Activated CD4-positive, alpha-beta T cell treated with anti-CD3 and anti-CD28 coated beads for 36 hours (primary cell): ENCODE data around the gene SVEP1. TPM values are rescaled to one million over a fixed set of nuclear protein-coding genes. Genes with fewer than 3 reads are reported as not detected.
"Not testable (repeated sequence)": the region's sequence is repeated elsewhere in the genome, so short reads cannot be mapped to it uniquely, and the experiment has no call there.

Source experiments
- ATAC-seq: fragments of 200-7000 bp; cut with Tn5 transposase; one replicate; pipeline ENCODE4 v1.10.0; 2021; ENCODE audit warnings: mild to moderate bottlenecking, moderate library complexity
- CTCF ChIA-PET: fragments of 350-600 bp; sonication (Branson Sonifier 250); formaldehyde crosslinking; loops from one replicate; lab custom pipeline; 2021; ENCODE audit warnings: antibody characterized with exemption; lab: Charles Lee
- POLR2A ChIA-PET: fragments of 350-600 bp; sonication (Branson Sonifier 250); formaldehyde crosslinking; loops from one replicate; lab custom pipeline; 2021; ENCODE audit warnings: antibody characterized with exemption, inconsistent platforms; lab: Charles Lee
- DNase-seq: peaks from one replicate; pipeline ENCODE4 v3.0.0-alpha.2; 2020
- H3K27ac Mint-ChIP-seq: one replicate; pipeline ENCODE4 v1.8.0; 2021; ENCODE audit warnings: mixed read lengths
- H3K27me3 Mint-ChIP-seq: one replicate; pipeline ENCODE4 v1.8.0; 2021; ENCODE audit warnings: mixed read lengths
- H3K36me3 Mint-ChIP-seq: one replicate; pipeline ENCODE4 v1.8.0; 2021; ENCODE audit warnings: low read depth, mixed read lengths
- H3K4me1 Mint-ChIP-seq: one replicate; pipeline ENCODE4 v1.8.0; 2021; ENCODE audit warnings: mixed read lengths
- H3K4me3 Mint-ChIP-seq: one replicate; pipeline ENCODE4 v1.8.0; 2021; ENCODE audit warnings: mild to moderate bottlenecking, moderate library complexity, mixed read lengths
- H3K9me3 Mint-ChIP-seq: one replicate; pipeline ENCODE4 v1.8.0; 2021; ENCODE audit warnings: low read depth, mixed read lengths
- intact Hi-C, 2 experiments: fragments of 100-400 bp; cut with DNase I in 1 of 2; cut with micrococcal nuclease in 1 of 2; formaldehyde crosslinking; loops; one replicate each; pipeline versions ENCODE4 v1.14.2 to v1.15.1; 2022 to 2024; cut with DNase I, micrococcal nuclease
- total RNA-seq, 2 experiments: library from RNA; stranded (reverse); gene quantifications; one replicate each; pipeline ENCODE4 v1.2.3, GENCODE V29; 2021

SVEP1 gene
- total RNA-seq, 2 experiments from 2014 or later, result not detected

DNA sequence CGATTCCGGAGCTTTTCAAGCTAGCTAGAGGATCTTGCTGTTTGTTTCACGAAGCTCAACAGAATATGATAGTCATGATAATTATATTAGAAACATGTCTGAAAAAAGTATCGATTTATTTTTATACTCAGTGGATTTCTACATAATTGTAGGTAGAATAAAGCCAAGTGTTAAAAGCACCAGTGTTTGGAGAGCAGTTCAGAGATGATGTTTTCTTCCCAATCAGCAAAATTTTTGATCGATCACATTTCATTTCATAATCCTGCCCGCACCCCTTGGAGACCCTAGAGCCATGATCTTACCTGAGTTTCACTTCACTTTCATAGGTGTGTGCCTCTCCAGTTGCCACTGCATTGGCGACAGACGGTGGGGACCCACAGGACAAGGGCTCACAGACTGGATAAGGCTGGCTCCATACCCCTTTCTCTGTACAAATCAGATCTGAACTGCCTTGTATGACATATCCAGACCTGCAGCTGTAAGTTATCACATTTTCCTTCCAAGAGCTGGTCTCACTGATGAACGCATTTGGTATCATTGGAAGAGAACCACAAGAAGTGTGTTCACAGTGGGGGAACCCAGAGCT is 173.6 kb downstream of the SVEP1 start:
- no peak for DNase-seq
- intact Hi-C loops, result no loop called here
- Mint-ChIP-seq H3K9me3 (no peaks in the 10 kb centered on the region), H3K36me3 (no peaks in the 10 kb centered on the region), H3K4me1 (no peaks in the 10 kb centered on the region), H3K27ac (no peak overlapping the region), H3K27me3 (peaks cover under 1% of the 10 kb centered on the region), H3K4me3 (no peak overlapping the region)
- no peak for ATAC-seq
- POLR2A ChIA-PET, result no interaction called here
- CTCF ChIA-PET, result no interaction called here

DNA sequence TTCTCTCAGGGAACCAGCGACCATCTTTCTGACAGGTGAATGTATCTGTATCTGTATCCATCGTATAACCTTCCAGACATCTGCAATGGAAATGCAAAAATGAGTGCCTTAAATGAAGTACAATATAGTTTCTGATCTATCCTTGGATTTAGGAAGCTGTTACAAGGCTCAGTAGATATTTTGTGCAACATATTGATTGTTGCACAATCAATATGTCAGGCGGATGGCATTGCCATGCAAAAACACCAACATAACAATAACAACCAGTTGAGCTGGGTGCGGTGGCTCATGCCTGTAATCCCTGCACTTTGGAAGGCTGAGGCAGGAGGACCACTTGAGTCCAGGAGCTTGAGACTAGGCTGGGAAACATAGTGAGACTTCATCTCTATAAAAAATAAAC is 175.1 kb downstream of the SVEP1 start:
- CTCF ChIA-PET, result interaction anchor here (0.7 to 1.1 kb wide), 2 partner anchors 10 to 36 kb away, joined by 3 read pairs; no protein-coding TSS in a partner anchor
- Mint-ChIP-seq H3K9me3 (no peaks in the 10 kb centered on the region), H3K36me3 (no peaks in the 10 kb centered on the region), H3K27ac (no peak overlapping the region), H3K4me3 (no peak overlapping the region), H3K27me3 (no peaks in the 10 kb centered on the region), H3K4me1 (no peaks in the 10 kb centered on the region)
- DNase-seq (no peak), ATAC-seq (no peak)
- POLR2A ChIA-PET, result no interaction called here
- intact Hi-C loops, result no loop called here

DNA sequence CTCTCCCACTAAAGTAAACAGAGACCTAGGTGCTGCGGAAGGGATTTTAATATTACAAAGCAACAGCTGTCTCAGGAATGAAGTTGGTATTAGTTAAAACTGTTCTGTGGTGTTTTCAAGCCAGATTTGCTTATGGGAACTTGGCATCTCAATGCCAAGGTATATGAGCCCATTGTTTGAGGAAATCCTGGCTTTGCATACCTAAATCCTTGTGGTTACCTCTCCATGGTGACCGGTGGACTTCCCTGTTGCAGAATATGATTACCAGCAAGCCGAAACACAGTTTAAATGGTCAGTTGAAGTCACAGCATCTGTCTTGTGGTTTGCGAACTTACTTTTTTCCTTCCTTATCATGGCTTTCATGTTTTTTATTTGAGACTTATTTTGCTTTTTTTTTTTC is 179.6 kb downstream of the SVEP1 start:
- no peaks in the 10 kb centered on the region for H3K4me1 Mint-ChIP-seq
- no peak for ATAC-seq
- no peak for DNase-seq
- intact Hi-C loops, result no loop called here
- no peaks in the 10 kb centered on the region for H3K36me3 Mint-ChIP-seq
- no peak overlapping the region for H3K27ac Mint-ChIP-seq
- no peak overlapping the region for H3K4me3 Mint-ChIP-seq
- no peaks in the 10 kb centered on the region for H3K9me3 Mint-ChIP-seq
- CTCF ChIA-PET, result interaction anchor here (0.7 kb wide), 1 partner anchor 304 kb away, joined by 3 read pairs; no protein-coding TSS in a partner anchor
- POLR2A ChIA-PET, result no interaction called here
- no peaks in the 10 kb centered on the region for H3K27me3 Mint-ChIP-seq

DNA sequence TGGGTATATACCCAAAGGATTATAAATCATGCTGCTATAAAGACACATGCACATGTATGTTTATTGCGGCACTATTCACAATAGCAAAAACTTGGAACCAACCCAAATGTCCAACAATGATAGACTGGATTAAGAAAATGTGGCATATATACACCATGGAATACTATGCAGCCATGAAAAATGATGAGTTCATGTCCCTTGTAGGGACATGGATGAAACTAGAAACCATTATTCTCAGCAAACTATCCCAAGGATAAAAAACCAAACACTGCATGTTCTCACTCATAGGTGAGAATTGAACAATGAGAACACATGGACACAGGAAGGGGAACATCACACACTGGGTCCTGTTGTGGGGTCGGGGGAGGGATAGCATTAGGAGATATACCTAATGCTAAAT is 180.5 kb downstream of the SVEP1 start:
- CTCF ChIA-PET, ATAC-seq, H3K27me3 Mint-ChIP-seq, intact Hi-C loops, H3K9me3 Mint-ChIP-seq, H3K27ac Mint-ChIP-seq, POLR2A ChIA-PET, H3K4me3 Mint-ChIP-seq, DNase-seq, H3K36me3 Mint-ChIP-seq, H3K4me1 Mint-ChIP-seq: not testable (repeated sequence)

DNA sequence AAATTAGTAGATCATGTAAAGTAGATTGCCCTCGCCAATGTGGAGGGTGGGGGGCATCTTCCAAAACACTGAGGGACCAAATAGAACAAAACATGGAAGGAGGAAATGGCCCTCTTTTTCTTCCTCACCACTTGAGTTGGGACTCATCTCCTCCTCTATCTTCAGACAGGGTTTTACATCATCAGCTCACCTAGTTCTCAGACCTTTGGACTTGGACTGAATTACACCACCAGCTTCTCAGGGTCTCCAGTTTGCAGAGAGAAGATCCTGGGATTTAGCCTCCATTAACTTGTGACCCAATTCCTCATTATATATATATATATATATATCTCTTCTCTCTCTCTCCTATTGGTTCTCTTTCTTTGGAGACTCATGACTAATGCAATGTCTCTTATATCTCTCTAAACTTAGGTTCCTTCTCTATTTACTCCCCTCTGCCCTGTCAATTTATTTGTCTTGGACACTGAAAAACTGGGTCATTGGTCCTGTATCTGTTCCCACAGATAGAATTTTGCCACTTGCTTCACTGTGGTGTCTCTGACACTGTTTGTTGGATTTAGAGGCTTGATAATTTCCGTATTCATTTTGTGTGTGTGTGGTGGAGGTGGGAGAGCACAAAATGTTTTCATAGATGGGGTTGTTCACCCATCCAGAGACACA is 187.6 kb downstream of the SVEP1 start:
- POLR2A ChIA-PET, result no interaction called here
- H3K9me3 Mint-ChIP-seq, result peaks cover 2% of the 10 kb centered on the region
- H3K27me3 Mint-ChIP-seq, result peaks cover 5% of the 10 kb centered on the region
- no peak overlapping the region for H3K27ac Mint-ChIP-seq
- ATAC-seq (no peak), DNase-seq (no peak)
- H3K36me3 Mint-ChIP-seq, result no peaks in the 10 kb centered on the region
- no peak overlapping the region for H3K4me3 Mint-ChIP-seq
- CTCF ChIA-PET, result no interaction called here
- H3K4me1 Mint-ChIP-seq, result no peaks in the 10 kb centered on the region
- intact Hi-C loops, result no loop called here

DNA sequence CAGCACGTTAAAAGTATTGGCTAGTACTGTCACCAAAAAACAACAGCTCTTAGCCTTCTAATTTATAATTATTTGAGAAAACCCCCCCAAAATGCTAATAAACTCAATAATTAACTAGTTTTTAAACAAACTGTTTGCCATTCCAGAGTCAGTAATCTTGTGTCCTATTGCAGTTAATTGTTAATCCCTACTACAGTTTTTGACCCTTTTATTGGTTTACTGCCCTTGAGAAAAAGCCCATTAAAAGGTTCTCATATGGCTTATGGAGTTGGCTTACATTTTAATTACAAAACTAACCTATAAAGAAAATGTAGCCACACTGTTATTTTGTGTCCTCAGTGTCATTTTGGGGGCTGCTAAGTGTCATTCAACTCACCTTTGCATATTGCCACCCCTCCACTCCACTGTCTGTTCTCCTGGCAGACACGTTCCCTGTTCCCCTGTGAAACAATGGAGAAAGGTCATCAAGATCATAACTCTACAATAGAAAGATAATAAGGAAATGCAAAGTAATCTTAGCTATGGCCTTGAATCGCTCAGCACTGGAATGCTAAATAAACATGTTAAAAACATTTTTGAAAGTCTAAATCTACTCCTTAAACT is 190.3 kb downstream of the SVEP1 start:
- ChIA-PET POLR2A (no interaction called here), CTCF (no interaction called here)
- no peaks in the 10 kb centered on the region for H3K4me1 Mint-ChIP-seq
- ATAC-seq, result no peak
- DNase-seq, result no peak
- no peaks in the 10 kb centered on the region for H3K9me3 Mint-ChIP-seq
- no peak overlapping the region for H3K27ac Mint-ChIP-seq
- no peak overlapping the region for H3K4me3 Mint-ChIP-seq
- peaks cover 5% of the 10 kb centered on the region for H3K27me3 Mint-ChIP-seq
- H3K36me3 Mint-ChIP-seq, result no peaks in the 10 kb centered on the region
- intact Hi-C loops, result no loop called here

DNA sequence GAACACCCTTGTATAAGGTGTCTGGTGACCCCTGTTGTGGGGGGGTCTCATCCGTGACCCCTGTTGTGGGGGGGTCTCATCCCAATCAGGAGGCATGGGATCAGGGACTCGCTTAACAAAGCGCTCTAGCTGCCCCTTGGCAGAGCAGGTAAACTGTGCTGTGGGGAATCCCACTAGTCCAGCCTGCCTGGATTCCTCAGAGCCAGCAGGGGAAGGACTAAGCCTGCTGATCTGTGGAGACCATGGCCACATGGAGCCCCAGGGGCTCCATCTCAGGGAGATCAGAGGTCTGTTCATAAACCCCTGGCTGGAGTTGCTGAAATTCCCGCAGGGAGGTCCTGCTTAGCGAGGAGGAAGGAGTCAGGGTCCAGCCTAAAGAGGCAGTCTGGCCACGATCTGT is 196.1 kb downstream of the SVEP1 start:
- intact Hi-C loops, result no loop called here
- Mint-ChIP-seq H3K27ac (no peak overlapping the region), H3K9me3 (no peaks in the 10 kb centered on the region), H3K4me3 (no peak overlapping the region), H3K27me3 (peaks cover 8% of the 10 kb centered on the region), H3K36me3 (no peaks in the 10 kb centered on the region), H3K4me1 (no peaks in the 10 kb centered on the region)
- ChIA-PET POLR2A (no interaction called here), CTCF (interaction anchor here (0.6 to 1.0 kb wide), 2 partner anchors 11 to 1083 kb away, joined by 3 read pairs; no protein-coding TSS in a partner anchor)
- no peak for DNase-seq
- no peak for ATAC-seq

DNA sequence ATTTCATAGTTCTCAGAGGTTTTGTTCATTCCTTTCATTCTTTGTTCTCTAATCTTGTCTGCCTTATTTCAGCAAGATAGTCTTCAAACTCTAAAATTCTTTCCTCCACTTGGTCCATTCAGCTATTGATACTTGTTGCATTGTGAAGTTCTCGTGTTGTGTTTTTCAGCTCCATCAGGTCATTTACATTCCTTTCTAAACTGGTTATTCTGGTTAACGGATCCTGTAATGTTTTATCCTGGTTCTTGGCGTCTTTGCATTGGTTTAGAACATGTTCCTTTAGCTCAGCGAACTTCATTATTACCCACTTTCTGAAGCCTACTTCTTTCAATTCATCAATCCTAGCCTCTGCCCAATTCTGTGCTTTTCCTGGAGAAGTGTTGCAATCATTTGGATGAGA is 196.8 kb downstream of the SVEP1 start:
- ChIA-PET CTCF (interaction anchor here (0.7 to 1.0 kb wide), 2 partner anchors 12 to 91 kb away, joined by 3 to 4 read pairs; no protein-coding TSS in a partner anchor), POLR2A (no interaction called here)
- DNase-seq (no peak), ATAC-seq (no peak)
- Mint-ChIP-seq H3K9me3 (no peaks in the 10 kb centered on the region), H3K4me3 (no peak overlapping the region), H3K27ac (no peak overlapping the region), H3K27me3 (peaks cover 15% of the 10 kb centered on the region), H3K36me3 (no peaks in the 10 kb centered on the region), H3K4me1 (no peaks in the 10 kb centered on the region)
- intact Hi-C loops, result no loop called here

DNA sequence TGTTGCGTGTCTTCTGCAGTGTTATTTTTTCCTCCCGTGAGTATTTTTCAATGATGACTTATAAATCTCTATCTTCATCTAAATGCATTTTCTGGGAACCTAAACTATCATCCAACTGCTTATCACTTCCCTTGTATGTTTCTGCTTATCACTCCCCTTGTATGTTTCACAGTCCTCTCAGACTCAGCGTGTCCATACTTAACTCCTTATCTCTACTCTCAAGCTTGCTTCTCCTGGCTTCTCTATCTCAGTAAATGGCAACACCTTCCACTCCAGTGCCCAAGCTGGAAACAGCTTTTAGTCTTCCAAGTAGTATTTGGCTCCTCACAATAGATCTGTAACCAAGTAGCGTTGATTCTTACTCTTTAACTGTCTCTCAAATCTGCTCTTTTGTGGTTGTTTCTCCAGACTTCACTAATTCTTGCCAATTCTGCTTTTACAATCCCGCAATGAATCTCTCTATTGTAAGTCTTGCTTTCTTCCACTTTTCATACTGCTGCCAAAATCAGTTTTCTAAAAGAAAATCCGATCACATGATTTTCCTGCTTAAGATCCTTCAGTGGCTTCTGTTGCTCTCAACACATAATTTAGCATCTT is 208.0 kb downstream of the SVEP1 start:
- no peaks in the 10 kb centered on the region for H3K9me3 Mint-ChIP-seq
- H3K4me1 Mint-ChIP-seq, result no peaks in the 10 kb centered on the region
- H3K27me3 Mint-ChIP-seq, result no peaks in the 10 kb centered on the region
- no peaks in the 10 kb centered on the region for H3K36me3 Mint-ChIP-seq
- intact Hi-C loops, result no loop called here
- H3K27ac Mint-ChIP-seq, result no peak overlapping the region
- H3K4me3 Mint-ChIP-seq, result no peak overlapping the region
- CTCF ChIA-PET, result no interaction called here
- no peak for DNase-seq
- POLR2A ChIA-PET, result no interaction called here
- no peak for ATAC-seq

DNA sequence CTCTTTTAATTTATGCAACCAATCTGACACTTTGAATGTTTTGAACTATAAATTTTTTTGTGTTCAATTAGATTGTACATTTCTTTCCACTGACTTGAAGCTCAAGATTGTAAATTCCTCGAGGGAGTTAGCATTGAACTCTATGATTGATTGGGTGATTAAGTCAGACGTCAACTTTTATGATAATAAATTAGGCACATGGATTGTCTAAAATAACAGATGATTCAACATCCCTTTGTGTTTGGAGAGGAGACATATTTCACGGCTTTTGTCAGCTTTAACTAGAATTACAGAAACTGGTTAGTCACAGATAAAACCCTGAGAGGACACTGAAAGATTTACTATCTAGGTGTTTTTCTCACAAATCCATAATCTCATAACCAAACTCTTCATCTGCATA is 209.2 kb downstream of the SVEP1 start:
- ChIA-PET CTCF (no interaction called here), POLR2A (interaction anchor here (0.6 kb wide), 1 partner anchor 114 kb away, joined by 3 read pairs; no protein-coding TSS in a partner anchor)
- Mint-ChIP-seq H3K27me3 (no peaks in the 10 kb centered on the region), H3K4me1 (no peaks in the 10 kb centered on the region), H3K4me3 (no peak overlapping the region), H3K36me3 (no peaks in the 10 kb centered on the region), H3K9me3 (no peaks in the 10 kb centered on the region), H3K27ac (no peak overlapping the region)
- DNase-seq (no peak), ATAC-seq (no peak)
- intact Hi-C loops, result no loop called here

DNA sequence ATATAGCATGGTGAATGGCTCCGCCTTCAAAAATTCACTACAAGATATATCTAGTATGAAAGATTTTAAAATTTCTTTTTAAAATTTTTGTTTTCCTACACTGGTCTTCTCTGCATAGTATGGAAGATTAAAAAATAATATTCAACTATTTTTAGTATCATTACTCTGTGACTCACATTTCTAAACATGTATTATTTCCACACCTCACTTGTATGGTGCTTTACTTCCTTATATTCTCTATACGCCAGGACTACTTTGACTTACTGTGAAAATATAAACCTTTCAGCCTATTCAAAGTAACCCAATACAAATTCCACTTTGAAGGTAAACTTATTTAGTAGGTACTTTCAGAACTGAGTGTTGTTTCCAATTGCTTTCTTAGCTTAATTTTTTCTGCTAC is 215.1 kb downstream of the SVEP1 start:
- no peaks in the 10 kb centered on the region for H3K9me3 Mint-ChIP-seq
- no peak overlapping the region for H3K4me3 Mint-ChIP-seq
- H3K4me1 Mint-ChIP-seq, result no peaks in the 10 kb centered on the region
- intact Hi-C loops, result no loop called here
- POLR2A ChIA-PET, result no interaction called here
- CTCF ChIA-PET, result no interaction called here
- DNase-seq, result no peak
- no peaks in the 10 kb centered on the region for H3K36me3 Mint-ChIP-seq
- no peak overlapping the region for H3K27ac Mint-ChIP-seq
- ATAC-seq, result no peak
- peaks cover 2% of the 10 kb centered on the region for H3K27me3 Mint-ChIP-seq

DNA sequence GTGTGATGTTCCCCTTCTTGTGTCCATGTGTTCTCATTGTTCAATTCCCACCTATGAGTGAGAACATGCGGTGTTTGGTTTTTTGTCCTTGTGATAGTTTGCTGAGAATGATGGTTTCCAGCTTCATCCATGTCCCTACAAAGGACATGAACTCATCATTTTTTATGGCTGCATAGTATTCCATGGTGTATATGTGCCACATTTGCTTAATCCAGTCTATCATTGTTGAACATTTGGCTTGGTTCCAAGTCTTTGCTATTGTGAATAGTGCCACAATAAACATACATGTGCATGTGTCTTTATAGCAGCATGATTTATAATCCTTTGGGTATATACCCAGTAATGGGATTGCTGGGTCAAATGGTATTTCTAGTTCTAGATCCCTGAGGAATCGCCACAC is 220.5 kb downstream of the SVEP1 start:
- ATAC-seq, H3K9me3 Mint-ChIP-seq, H3K4me3 Mint-ChIP-seq, H3K27ac Mint-ChIP-seq, DNase-seq, POLR2A ChIA-PET, H3K27me3 Mint-ChIP-seq, CTCF ChIA-PET, intact Hi-C loops, H3K36me3 Mint-ChIP-seq, H3K4me1 Mint-ChIP-seq: not testable (repeated sequence)
